ENCODE results near the gene CPOX. TPM values are rescaled to one million over a fixed set of nuclear protein-coding genes. Genes with fewer than 3 reads are reported as not detected.

The CPOX gene
- total RNA-seq, 1 experiment from 2014 or later = 24.7 TPM

GRCh38 chr3:98554580-98554979 lies 38.8 kb downstream of the CPOX start:
- no peaks in the 10 kb centered on the region for H3K23me2 ChIP-seq (ENCODE audit: insufficient read length, low read depth, low read length, poor library complexity, severe bottlenecking)
- no peak overlapping the region for H3K27ac Mint-ChIP-seq

More at GRCh38 chr3:98554580-98554979, 38.8 kb downstream of the CPOX start:
- Histone ChIP-seq H2BK20ac (ENCODE audit: low read depth, low read length, poor library complexity, severe bottlenecking) (no peak overlapping the region), H3K27ac (ENCODE audit: insufficient read length, low read depth, low read length) (no peak overlapping the region), H3K4ac (ENCODE audit: low read depth, low read length) (no peak overlapping the region), H4K20me1 (ENCODE audit: control insufficient read depth, insufficient read depth, insufficient read length) (no peaks in the 10 kb centered on the region), H2AK5ac (ENCODE audit: insufficient read length, low read length) (no peak overlapping the region), H4K5ac (ENCODE audit: insufficient read length, low read depth, low read length) (no peak overlapping the region), H3K9ac (ENCODE audit: extremely low read depth, insufficient read length, low read length) (no peak overlapping the region), H2BK120ac (ENCODE audit: low read depth, low read length, poor library complexity, severe bottlenecking) (no peak overlapping the region), H4K8ac (replicated peaks; ENCODE audit: insufficient read length, low read depth, low read length) (no peak overlapping the region), H2BK15ac (ENCODE audit: low read depth, low read length) (no peak overlapping the region), H3K9me3 (ENCODE audit: control insufficient read depth, low read depth, low read length) (no peaks in the 10 kb centered on the region), H2BK5ac (ENCODE audit: insufficient read length, low read length) (no peak overlapping the region), H3K4me1 (ENCODE audit: insufficient read depth, low read length) (no peaks in the 10 kb centered on the region), H3K27me3 (ENCODE audit: insufficient read depth, low read length) (no peaks in the 10 kb centered on the region), H3K56ac (ENCODE audit: insufficient read length, low read depth, low read length) (no peak overlapping the region), H2BK12ac (ENCODE audit: insufficient read length, low read depth, low read length) (no peak overlapping the region), H3K14ac (ENCODE audit: insufficient read depth, low read length) (no peak overlapping the region), H3K79me2 (ENCODE audit: insufficient read depth, low read length) (no peaks in the 10 kb centered on the region), H3K23ac (ENCODE audit: insufficient read length, low read depth, low read length) (no peak overlapping the region), H3T11ph (ENCODE audit: low read length) (no peak overlapping the region), H3K4me2 (ENCODE audit: insufficient read depth, insufficient read length, low read length) (no peak overlapping the region), H2AFZ (ENCODE audit: low read length) (no peak overlapping the region), H3K79me1 (ENCODE audit: insufficient read depth, low read depth, low read length, poor library complexity, severe bottlenecking) (no peaks in the 10 kb centered on the region), H4K91ac (ENCODE audit: insufficient read length, low read depth, low read length) (no peak overlapping the region), H3K18ac (ENCODE audit: insufficient read length, low read depth, low read length) (no peak overlapping the region)
- H3K4me3 Mint-ChIP-seq = no peak overlapping the region
- H3K9me3 Mint-ChIP-seq = no peaks in the 10 kb centered on the region
- no peaks in the 10 kb centered on the region for H3K36me3 Mint-ChIP-seq (ENCODE audit: insufficient read depth in 1 of 3, low read depth in 3 of 3)
- TF ChIP-seq CTCF (conservative IDR thresholded peaks at IDR 0.05) = no peak
- DNase-seq = no peak
- H3K4me1 Mint-ChIP-seq = peaks cover 0 to 1% of the 10 kb centered on the region in 2 experiments; a peak in 1 of 4 replicates
- no peaks in the 10 kb centered on the region for H3K27me3 Mint-ChIP-seq (ENCODE audit: low read depth)
- WGBS (ENCODE audit: extremely low coverage, insufficient read length, low lambda C conversion rate) = no CpG with 5 or more reads among the region's 2 CpGs

Data from H9 (cell line).